Activated CD4-positive, alpha-beta T cell treated with anti-CD3 and anti-CD28 coated beads, Interleukin-2, Interleukin-4, amounts not matched to agents 100 ng/mL and 50 ng/mL, durations not matched to agents 16 hours and 8 hours (primary cell): ENCODE results near the gene CRKL.
"Not testable (repeated sequence)": the region's sequence is repeated elsewhere in the genome, so short reads cannot be mapped to it uniquely, and the experiment has no call there.

Experiments used
- DNase-seq: peaks from one replicate; pipeline ENCODE4 v3.0.0-alpha.2; 2020; ENCODE audit warnings: low spot score

The CRKL gene

GRCh38 chr22:20935049-20935448 is 17.8 kb downstream of the CRKL start:
- DNase-seq = not testable (repeated sequence)

- DNase-seq = not testable (repeated sequence)
Observed at GRCh38 chr22:20935780-20936539, 18.8 kb downstream of the CRKL start.

- no peak for DNase-seq
Observed at GRCh38 chr22:20937031-20937793, 20.0 kb downstream of the CRKL start.

- no peak for DNase-seq
Observed at GRCh38 chr22:20937794-20938671, 20.8 kb downstream of the CRKL start.

GRCh38 chr22:20939457-20940185 is 22.4 kb downstream of the CRKL start:
- DNase-seq = not testable (repeated sequence)

GRCh38 chr22:20940186-20940651 is 23.0 kb downstream of the CRKL start:
- no peak for DNase-seq

GRCh38 chr22:20940904-20941385 is 23.7 kb downstream of the CRKL start:
- no peak for DNase-seq

- DNase-seq = not testable (repeated sequence)
Observed at GRCh38 chr22:20942203-20942902, 25.1 kb downstream of the CRKL start.

GRCh38 chr22:20943104-20943933 is 26.1 kb downstream of the CRKL start:
- no peak for DNase-seq

- no peak for DNase-seq
Observed at GRCh38 chr22:20944042-20944441, 26.8 kb downstream of the CRKL start.

- DNase-seq = no peak
Observed at GRCh38 chr22:20945578-20945934, 28.3 kb downstream of the CRKL start.

- no peak for DNase-seq
Observed at GRCh38 chr22:20946080-20946986, 29.1 kb downstream of the CRKL start.

GRCh38 chr22:20946991-20947390 is 29.8 kb downstream of the CRKL start:
- DNase-seq = no peak

GRCh38 chr22:20948450-20948849 is 31.2 kb downstream of the CRKL start:
- no peak for DNase-seq

GRCh38 chr22:20948989-20949388 is 31.8 kb downstream of the CRKL start:
- no peak for DNase-seq

GRCh38 chr22:20949698-20950183 is 32.5 kb downstream of the CRKL start:
- DNase-seq = no peak

GRCh38 chr22:20951151-20951931 is 34.1 kb downstream of the CRKL start:
- DNase-seq = no peak

- no peak for DNase-seq
Observed at GRCh38 chr22:20951932-20952380, 34.7 kb downstream of the CRKL start.
